PFSK-1 (cell line): ENCODE results near the gene TTC28.

ENCODE experiments used
- FOXP2 ChIP-seq: optimal IDR thresholded peaks from 2 replicates; pipeline ENCODE3; 2011; ENCODE audit warnings: borderline replicate concordance, control low read depth, inconsistent platforms; ENCODE audit not compliant: insufficient read depth; ENCODE audit errors: extremely low read length, extremely low read depth
- POLR2AphosphoS5 ChIP-seq: IDR thresholded peaks from 2 replicates; pipeline ENCODE4 v1.6.1; 2012; ENCODE audit warnings: low read depth, mild to moderate bottlenecking, control low read depth, low read length, moderate library complexity
- SIN3A ChIP-seq: IDR thresholded peaks from 2 replicates; pipeline ENCODE4 v1.6.1; 2012; ENCODE audit warnings: mild to moderate bottlenecking, low read length, moderate library complexity, borderline replicate concordance; ENCODE audit not compliant: insufficient read depth
- TAF1 ChIP-seq: IDR thresholded peaks from 2 replicates; pipeline ENCODE4 v1.6.1; 2012; ENCODE audit warnings: low read length, control low read depth, borderline replicate concordance; ENCODE audit not compliant: insufficient read depth
- TF ChIP-seq, protein P1 (sequence below), 2 experiments: IDR thresholded peaks; 2 replicates each; pipeline versions ENCODE4 v1.6.1 to v1.8.0; 2011 to 2012; ENCODE audit warnings: low read depth in 2 of 2, low read length in 2 of 2, control low read depth in 1 of 2, inconsistent platforms in 1 of 2, mild to moderate bottlenecking in 1 of 2, moderate library complexity in 1 of 2; ENCODE audit not compliant: insufficient read depth in 1 of 2

The TTC28 gene

GRCh38 chr22:27997538-27997937 is 682.1 kb downstream of the TTC28 start:
- TF ChIP-seq SIN3A (no peak), POLR2AphosphoS5 (no peak), FOXP2 (no peak), TAF1 (no peak)
- TF ChIP-seq, protein P1, sequence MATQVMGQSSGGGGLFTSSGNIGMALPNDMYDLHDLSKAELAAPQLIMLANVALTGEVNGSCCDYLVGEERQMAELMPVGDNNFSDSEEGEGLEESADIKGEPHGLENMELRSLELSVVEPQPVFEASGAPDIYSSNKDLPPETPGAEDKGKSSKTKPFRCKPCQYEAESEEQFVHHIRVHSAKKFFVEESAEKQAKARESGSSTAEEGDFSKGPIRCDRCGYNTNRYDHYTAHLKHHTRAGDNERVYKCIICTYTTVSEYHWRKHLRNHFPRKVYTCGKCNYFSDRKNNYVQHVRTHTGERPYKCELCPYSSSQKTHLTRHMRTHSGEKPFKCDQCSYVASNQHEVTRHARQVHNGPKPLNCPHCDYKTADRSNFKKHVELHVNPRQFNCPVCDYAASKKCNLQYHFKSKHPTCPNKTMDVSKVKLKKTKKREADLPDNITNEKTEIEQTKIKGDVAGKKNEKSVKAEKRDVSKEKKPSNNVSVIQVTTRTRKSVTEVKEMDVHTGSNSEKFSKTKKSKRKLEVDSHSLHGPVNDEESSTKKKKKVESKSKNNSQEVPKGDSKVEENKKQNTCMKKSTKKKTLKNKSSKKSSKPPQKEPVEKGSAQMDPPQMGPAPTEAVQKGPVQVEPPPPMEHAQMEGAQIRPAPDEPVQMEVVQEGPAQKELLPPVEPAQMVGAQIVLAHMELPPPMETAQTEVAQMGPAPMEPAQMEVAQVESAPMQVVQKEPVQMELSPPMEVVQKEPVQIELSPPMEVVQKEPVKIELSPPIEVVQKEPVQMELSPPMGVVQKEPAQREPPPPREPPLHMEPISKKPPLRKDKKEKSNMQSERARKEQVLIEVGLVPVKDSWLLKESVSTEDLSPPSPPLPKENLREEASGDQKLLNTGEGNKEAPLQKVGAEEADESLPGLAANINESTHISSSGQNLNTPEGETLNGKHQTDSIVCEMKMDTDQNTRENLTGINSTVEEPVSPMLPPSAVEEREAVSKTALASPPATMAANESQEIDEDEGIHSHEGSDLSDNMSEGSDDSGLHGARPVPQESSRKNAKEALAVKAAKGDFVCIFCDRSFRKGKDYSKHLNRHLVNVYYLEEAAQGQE (IDR thresholded peaks at IDR 0.05; ENCODE audit: insufficient read depth in 1 of 2, low read depth in 2 of 2, low read length in 2 of 2): no peak

GRCh38 chr22:27996981-27997380 is 682.7 kb downstream of the TTC28 start:
- no peak for TF ChIP-seq TAF1
- TF ChIP-seq, protein P1 (IDR thresholded peaks at IDR 0.05; ENCODE audit: insufficient read depth in 1 of 2, low read depth in 2 of 2, low read length in 2 of 2): no peak
- no peak for TF ChIP-seq POLR2AphosphoS5
- TF ChIP-seq SIN3A: no peak
- TF ChIP-seq FOXP2: no peak

GRCh38 chr22:27996529-27996925 is 683.1 kb downstream of the TTC28 start:
- no peak for TF ChIP-seq SIN3A
- TF ChIP-seq POLR2AphosphoS5: no peak
- TF ChIP-seq, protein P1 (IDR thresholded peaks at IDR 0.05; ENCODE audit: insufficient read depth in 1 of 2, low read depth in 2 of 2, low read length in 2 of 2): no peak
- no peak for TF ChIP-seq TAF1
- no peak for TF ChIP-seq FOXP2

GRCh38 chr22:27995801-27996528 is 683.7 kb downstream of the TTC28 start:
- TF ChIP-seq, protein P1 (IDR thresholded peaks at IDR 0.05; ENCODE audit: insufficient read depth in 1 of 2, low read depth in 2 of 2, low read length in 2 of 2): no peak
- TF ChIP-seq SIN3A: no peak
- TF ChIP-seq TAF1: no peak
- no peak for TF ChIP-seq POLR2AphosphoS5
- TF ChIP-seq FOXP2: no peak

DNA sequence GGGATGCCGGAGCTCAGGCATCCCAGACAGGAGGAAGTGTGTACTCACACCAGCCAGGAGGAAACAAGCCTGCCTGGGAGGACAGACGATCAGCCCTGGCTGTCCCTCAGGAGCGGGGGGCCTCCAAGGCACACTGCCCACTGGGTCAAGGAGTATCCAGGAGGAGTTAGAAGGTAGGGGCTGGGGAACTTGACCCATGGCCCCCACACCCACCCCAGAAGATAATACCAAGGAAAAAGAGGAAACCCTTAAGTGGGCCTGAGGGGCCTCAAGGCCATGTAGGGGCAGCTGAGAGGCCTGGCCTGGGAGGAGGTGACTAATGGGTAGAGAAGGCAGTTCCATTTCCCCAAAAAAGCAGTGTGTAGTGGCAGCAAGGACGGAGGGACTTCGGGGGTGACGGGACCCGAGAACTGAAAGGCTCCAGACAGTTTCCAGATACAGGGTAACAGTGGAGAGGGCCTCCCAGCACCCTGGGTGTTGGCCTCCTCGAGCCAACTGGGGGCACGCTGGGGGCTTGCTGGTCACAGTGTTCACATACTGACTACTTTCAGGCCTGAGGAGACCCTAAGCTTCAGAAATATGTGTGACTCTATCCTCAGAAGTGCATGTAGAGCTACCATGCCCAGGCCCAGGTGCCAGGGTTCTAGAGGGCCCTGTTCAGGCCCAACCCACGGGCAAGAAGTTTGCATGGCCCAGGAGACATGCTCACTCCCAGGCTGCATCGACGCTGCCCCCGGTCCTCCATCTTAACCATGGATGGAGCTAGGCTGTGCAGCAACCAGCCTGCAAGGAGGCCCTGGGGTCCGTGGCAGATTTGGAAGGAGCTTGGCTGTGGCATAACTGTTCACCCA is 684.9 kb downstream of the TTC28 start:
- TF ChIP-seq SIN3A: no peak
- no peak for TF ChIP-seq TAF1
- TF ChIP-seq, protein P1 (IDR thresholded peaks at IDR 0.05; ENCODE audit: insufficient read depth in 1 of 2, low read depth in 2 of 2, low read length in 2 of 2): no peak
- no peak for TF ChIP-seq POLR2AphosphoS5
- TF ChIP-seq FOXP2: no peak
